ENCODE measurements around the gene SCGB1D1.

DNA sequence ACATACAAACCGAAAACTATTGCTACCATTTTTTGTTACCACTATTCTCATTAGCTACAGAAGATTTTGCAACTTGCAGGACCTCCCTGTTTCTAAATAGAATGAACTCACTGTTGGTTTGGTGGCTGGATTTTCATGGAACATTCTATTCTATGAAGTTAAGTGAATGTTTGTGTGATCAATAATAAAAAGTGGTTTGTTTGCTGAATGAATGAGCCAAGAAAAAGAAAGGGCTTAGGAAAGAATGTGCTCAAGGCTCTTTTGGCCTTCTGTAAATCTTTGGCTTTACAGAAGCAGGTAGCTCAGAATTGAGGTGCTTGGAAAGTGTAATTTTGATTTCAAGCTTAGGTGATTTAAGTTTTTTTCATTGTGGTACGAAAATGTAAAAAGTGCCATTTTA, 46.2 kb downstream of the SCGB1D1 start:
- TF ChIP-seq, protein P1, sequence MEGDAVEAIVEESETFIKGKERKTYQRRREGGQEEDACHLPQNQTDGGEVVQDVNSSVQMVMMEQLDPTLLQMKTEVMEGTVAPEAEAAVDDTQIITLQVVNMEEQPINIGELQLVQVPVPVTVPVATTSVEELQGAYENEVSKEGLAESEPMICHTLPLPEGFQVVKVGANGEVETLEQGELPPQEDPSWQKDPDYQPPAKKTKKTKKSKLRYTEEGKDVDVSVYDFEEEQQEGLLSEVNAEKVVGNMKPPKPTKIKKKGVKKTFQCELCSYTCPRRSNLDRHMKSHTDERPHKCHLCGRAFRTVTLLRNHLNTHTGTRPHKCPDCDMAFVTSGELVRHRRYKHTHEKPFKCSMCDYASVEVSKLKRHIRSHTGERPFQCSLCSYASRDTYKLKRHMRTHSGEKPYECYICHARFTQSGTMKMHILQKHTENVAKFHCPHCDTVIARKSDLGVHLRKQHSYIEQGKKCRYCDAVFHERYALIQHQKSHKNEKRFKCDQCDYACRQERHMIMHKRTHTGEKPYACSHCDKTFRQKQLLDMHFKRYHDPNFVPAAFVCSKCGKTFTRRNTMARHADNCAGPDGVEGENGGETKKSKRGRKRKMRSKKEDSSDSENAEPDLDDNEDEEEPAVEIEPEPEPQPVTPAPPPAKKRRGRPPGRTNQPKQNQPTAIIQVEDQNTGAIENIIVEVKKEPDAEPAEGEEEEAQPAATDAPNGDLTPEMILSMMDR (IDR thresholded peaks at IDR 0.05), result no peak
- no peak for TF ChIP-seq POLR2A (IDR thresholded peaks at IDR 0.05)

Data from heart left ventricle (tissue), 13 donors.